Measurements from ENCODE around the gene EBPL.

EBPL gene

DNA sequence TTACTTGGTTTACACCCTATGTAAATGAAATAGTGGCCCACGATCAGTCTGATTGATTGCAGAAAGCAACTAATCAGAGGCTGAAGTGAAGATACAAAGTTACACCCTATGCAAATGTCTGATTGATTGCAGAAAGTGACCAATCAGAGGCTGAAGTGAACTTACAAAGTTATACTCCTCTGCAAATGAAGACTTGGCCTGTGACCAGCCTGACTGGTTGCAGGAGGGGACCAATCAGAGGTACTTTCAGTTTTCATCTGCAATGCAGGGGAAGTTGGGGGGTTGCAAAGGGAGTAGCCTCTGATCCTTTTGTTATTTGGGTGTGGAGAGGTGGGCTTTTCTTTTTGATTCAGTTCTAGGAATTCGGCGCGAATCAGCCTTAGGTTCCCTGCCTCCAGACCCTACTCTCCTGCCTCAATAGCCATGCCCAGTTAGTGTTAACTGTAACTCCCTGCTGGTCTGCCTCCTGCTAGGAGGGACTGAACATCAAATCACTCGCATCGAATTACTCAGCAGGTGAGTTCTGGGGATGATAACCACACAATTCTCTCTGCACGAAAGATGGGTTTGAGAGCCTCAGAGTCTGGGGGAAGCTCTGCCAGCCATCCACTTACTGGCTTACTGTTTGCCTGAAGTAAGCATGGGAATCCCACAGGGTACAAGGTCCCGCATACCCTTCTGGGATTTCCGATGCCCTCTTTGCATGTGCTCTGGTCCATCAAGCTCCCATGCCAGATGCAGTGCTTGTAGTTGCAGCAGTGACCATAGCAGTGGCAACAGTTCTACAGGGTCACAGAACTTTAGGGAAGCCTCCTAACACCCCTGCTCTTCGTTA, 55.5 kb downstream of the EBPL start:
- FAIRE-seq = peak; percentile 71
- no peak for TF ChIP-seq POLR2A (IDR thresholded peaks at IDR 0.05; ENCODE audit: low read depth, low read length)
- DNase-seq (ENCODE audit: insufficient read length, low spot score) = no peak

DNA sequence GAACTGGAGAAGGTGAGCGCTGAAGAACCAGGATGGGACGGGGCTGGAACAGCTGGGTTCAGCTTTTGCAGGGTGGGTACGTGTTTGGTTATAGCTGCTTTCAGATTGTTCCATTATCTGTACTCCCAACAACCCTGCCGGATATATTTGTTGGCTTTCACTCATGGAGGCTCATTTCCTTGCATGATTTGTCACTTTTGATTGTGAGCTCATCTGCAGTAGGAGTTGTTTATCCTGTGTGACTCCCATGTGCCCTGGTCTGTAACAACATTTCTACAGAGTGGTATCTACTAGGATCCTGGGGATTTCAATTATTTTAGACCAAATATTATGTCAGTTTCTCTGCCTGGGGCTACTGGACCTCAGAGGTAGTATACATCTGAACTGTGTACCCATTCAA, 57.6 kb downstream of the EBPL start:
- TF ChIP-seq POLR2A (IDR thresholded peaks at IDR 0.05; ENCODE audit: low read depth, low read length) = no peak
- no peak for DNase-seq (ENCODE audit: insufficient read length, low spot score)
- no peak for FAIRE-seq

DNA sequence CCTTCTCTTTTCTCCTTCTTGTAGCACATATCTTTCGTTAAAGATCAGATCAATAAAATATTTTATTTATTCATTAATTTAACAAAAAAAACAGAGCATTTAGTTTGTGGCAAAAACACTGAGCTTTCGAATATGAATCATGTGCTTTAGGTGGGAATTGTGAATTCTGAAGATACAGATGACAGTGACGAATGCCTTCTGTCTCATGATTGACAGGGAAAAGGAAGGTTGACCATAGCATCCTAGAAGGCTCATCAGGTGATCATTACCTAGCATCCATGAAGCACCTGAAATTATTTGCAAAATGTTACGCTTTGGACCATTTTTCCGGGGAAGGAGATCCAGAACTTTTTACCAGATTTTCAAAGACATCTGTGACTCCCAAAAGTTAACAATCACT, 59.1 kb downstream of the EBPL start:
- DNase-seq (ENCODE audit: insufficient read length, low spot score) (no peak), FAIRE-seq (no peak)
- TF ChIP-seq POLR2A (IDR thresholded peaks at IDR 0.05; ENCODE audit: low read depth, low read length) = no peak

- DNase-seq (ENCODE audit: insufficient read length, low spot score) (no peak), FAIRE-seq (no peak)
- TF ChIP-seq POLR2A (IDR thresholded peaks at IDR 0.05; ENCODE audit: low read depth, low read length) = no peak
These were observed 60.7 kb downstream of the EBPL start for GRCh38 chr13:49630580-49630979.

GRCh38 chr13:49629947-49630346, 61.3 kb downstream of the EBPL start:
- no peak for FAIRE-seq
- DNase-seq (ENCODE audit: insufficient read length, low spot score) = no peak
- TF ChIP-seq POLR2A (IDR thresholded peaks at IDR 0.05; ENCODE audit: low read depth, low read length) = no peak

- TF ChIP-seq POLR2A (IDR thresholded peaks at IDR 0.05; ENCODE audit: low read depth, low read length) = no peak
- FAIRE-seq = no peak
- no peak for DNase-seq (ENCODE audit: insufficient read length, low spot score)
These were observed 61.9 kb downstream of the EBPL start for GRCh38 chr13:49629196-49629938.

DNA sequence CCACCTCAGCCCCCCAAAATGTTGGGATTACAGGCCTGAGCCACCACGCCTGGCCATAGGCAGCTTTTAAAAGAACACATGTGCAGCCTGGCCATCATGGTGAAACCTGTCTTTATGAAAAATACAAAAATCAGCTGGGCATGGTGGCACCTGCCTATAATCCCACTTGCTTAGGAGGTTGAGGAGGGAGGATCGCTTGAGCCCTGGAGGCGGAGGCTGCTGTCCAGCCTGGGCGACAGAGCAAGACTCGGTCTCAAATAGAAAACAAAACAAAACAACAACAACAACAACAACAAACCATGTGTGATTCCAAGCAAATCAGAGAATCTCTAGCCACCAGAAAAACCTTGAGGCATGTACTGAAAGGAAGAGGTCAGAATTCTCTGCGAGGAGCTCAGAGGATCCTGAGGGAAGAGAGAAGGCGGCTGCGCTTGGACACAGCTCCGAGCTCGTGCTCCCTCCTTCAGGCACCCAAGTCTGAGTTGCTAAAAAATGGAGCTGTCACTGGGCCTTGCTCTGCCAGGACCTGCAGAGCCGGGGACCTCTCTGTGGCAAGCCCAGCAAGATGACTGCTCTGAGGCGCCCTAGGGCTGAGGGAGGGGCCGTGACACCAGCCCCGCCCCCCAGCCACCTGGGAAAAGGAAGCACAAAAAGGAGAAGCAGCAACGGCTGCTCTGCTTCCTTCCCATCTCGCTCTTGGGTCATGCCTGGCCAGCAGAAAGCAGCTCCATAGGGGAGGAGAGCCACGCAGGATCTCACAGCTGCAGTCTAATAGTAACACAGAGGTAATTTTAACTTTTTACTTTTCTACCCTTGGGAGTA, 63.2 kb downstream of the EBPL start, which contains the start of gene ARL11:
TSS of gene ARL11 (plus strand) at position 677 of the 822 bp plus-strand sequence. CDS start 1,941 bp downstream, outside the sequence.
- no peak for TF ChIP-seq POLR2A (IDR thresholded peaks at IDR 0.05; ENCODE audit: low read depth, low read length)
- DNase-seq (ENCODE audit: insufficient read length, low spot score) (no peak), FAIRE-seq (no peak)

- peak; percentile 29 for DNase-seq (ENCODE audit: insufficient read length, low spot score)
- no peak for FAIRE-seq
These were observed 65.8 kb downstream of the EBPL start for GRCh38 chr13:49625392-49626079.

DNA sequence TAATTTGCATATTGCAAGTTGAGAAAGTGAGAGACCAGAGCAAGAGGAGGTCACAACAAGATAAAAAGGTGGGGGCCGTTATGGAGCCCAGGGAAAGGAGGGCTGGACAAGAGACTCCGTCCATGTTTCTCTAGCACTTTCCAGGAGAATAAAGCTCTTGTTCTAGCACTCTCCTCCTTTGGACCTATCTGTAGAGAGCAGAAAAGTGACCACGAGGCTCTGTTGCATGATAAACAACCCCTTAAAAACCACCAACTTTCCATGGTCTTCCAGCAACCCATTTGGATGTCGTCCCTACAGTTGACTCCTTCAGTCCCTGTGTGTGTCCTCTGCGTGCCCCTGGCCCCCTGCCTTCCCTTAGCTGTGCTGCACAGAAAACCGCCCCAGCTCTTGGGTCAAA, 67.1 kb downstream of the EBPL start:
- no peak for FAIRE-seq
- TF ChIP-seq POLR2A (IDR thresholded peaks at IDR 0.05; ENCODE audit: low read depth, low read length) = no peak
- DNase-seq (ENCODE audit: insufficient read length, low spot score) = no peak

More at GRCh38 chr13:49625392-49626079, 65.8 kb downstream of the EBPL start:
- no peak for TF ChIP-seq POLR2A (IDR thresholded peaks at IDR 0.05; ENCODE audit: low read depth, low read length)

DNA sequence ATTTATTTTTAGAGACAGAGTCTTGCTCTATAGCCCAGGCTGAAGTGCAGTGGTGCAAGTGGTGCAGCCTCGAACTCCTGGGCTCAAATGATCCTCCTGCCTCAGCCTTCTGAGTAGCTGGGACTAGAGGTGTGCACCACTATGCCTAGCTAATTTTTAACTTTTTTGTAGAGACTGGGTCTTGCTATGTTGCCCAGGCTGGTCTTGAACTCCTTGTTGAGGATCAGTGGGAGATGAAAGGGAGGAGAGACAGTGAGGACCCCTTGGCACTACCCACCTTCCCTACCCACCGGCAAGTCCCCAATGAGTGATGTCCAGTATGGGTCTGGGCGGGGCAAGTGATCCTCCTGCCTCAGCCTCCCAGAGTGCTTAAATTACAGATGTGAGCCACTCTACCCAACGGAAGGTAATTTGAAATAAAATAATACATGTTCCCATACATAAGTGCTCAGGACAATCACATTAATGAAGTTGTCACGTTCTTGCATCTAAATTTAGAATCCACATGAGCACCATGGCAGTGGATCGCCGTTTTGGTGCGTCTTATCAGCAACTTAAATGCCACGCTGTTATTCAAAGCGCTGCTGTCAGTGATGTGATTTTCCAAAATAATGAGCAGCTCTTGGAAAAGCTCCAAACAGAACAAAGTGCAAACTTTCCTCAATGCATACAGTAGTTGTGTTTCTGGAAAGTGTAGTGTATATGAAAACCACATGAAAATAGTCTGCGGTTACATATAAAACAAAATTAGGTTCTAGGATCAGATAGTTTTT, 68.9 kb downstream of the EBPL start:
- no peak for TF ChIP-seq POLR2A (IDR thresholded peaks at IDR 0.05; ENCODE audit: low read depth, low read length)
- no peak for FAIRE-seq
- DNase-seq (ENCODE audit: insufficient read length, low spot score) = no peak

- DNase-seq (ENCODE audit: insufficient read length, low spot score) (no peak), FAIRE-seq (no peak)
- no peak for TF ChIP-seq POLR2A (IDR thresholded peaks at IDR 0.05; ENCODE audit: low read depth, low read length)
These were observed 71.1 kb downstream of the EBPL start for GRCh38 chr13:49620170-49620621.

GRCh38 chr13:49616676-49617065, 74.6 kb downstream of the EBPL start:
- DNase-seq (ENCODE audit: insufficient read length, low spot score) (no peak), FAIRE-seq (no peak)
- no peak for TF ChIP-seq POLR2A (IDR thresholded peaks at IDR 0.05; ENCODE audit: low read depth, low read length)

Data from H54 (cell line).